Hepatocyte (in vitro differentiated cells): ENCODE results near the gene CCNG1.

Experiments
- CTCF ChIP-seq: fragments of 200-600 bp; sonication (generic); IDR thresholded peaks from 2 replicates; pipeline ENCODE4 v1.5.1; 2016; ENCODE audit warnings: antibody characterized with exemption, mild to moderate bottlenecking; ENCODE audit not compliant: poor library complexity
- EZH2 ChIP-seq: fragments of 200-600 bp; sonication (generic); IDR thresholded peaks from 2 replicates; pipeline ENCODE4 v1.6.1; 2016; ENCODE audit warnings: antibody characterized with exemption, mild to moderate bottlenecking, borderline replicate concordance

- no peak for TF ChIP-seq CTCF
- no peak for TF ChIP-seq EZH2
These were observed 12.6 kb upstream of the CCNG1 start for GRCh38 chr5:163424836-163425235.
